ENCODE data around the gene CFAP74.
A peak's percentile ranks its signal among the peaks of the same experiment; 100 is the strongest.

CFAP74 gene

DNA sequence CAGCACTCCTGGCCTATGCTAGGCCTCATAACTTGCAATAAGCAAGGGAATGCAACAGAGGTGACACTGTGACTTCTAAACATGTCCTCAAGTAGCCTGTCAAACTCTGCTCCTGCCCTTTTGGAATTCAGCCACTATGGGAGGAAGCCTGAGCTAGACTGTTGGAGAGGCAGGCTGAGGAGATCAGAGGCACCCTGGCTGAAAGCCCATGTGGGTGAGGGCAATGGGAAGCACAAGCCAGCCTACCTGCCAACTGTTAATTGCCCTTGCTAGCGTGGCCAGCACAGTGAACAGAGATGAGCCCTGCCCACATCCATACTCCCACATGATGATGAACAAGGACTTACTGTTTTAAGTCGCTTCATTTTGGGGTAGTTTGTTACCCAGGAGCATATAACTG, 130.4 kb downstream of the CFAP74 start:
- CTCF ChIA-PET, result no interaction called here
- POLR2A ChIA-PET, result interaction anchor here (1.4 kb wide), 1 partner anchor 10 kb away, joined by 4 read pairs; no protein-coding TSS in a partner anchor

DNA sequence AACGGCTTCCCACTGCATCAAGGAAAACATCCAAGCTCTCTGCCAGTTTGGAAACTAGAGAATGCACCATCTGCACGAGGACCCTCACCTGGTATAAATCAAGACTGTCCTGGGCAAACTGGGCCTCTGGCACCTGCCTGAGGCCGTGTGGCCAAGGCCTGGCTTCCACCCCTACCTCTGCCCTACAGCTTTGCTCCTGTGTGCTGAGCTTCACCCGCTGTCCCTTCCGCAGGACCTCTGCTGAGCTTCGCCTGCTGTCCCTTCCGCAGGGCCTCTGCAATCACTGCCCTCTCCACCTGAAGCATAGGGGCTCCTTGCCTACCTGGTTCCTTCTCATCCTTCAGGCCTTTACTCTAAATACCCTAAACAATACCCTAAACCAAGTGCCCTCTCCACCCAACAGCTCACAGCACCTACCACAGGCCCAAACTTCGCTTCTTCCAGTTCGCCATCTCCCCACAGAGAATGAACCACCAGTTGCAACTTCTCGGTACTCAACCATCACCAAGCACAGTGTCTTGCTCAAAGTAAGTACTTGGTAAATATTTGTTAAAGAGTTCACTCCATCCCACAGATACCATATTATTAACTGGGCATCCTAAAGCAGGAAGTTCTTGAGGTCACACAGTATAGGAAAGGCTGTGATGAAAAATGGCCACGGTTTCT, 131.1 kb downstream of the CFAP74 start:
- peaks cover 10 to 46% of the 10 kb centered on the region in 2 experiments; a peak in 2 of 3 replicates for H3K36me3 ChIP-seq (ENCODE audit: control insufficient read depth in 2 of 2, insufficient read depth in 1 of 2, low read length in 2 of 2)
- no peaks in the 10 kb centered on the region; the same call in 1 of the 2 replicates for H3K4me1 ChIP-seq (ENCODE audit: control insufficient read depth, insufficient read depth, low read length)
- ChIA-PET CTCF (interaction anchor here (0.5 kb wide), 1 partner anchor 14 kb away, joined by 3 read pairs; no protein-coding TSS in a partner anchor), POLR2A (interaction anchor here (0.6 to 1.2 kb wide), 2 partner anchors 27 to 223 kb away, joined by 3 read pairs; no protein-coding TSS in a partner anchor)
- H3K4me3 ChIP-seq (ENCODE audit: low read depth, low read length), result no peak overlapping the region
- no peak overlapping the region; the same call in 1 of the 2 replicates for H3K27ac ChIP-seq (ENCODE audit: extremely low read depth, low read depth, low read length)
- TF ChIP-seq ZBTB20 (tag by site-specific recombination; IDR thresholded peaks at IDR 0.05), result no peak
- peak; percentile 66 for TF ChIP-seq SCRT2 (tag by site-specific recombination; IDR thresholded peaks at IDR 0.05)
- no peak for TF ChIP-seq ZNF214 (tag by site-specific recombination; IDR thresholded peaks at IDR 0.05; ENCODE audit: borderline replicate concordance)
- TF ChIP-seq ZFP41 (tag by site-specific recombination; IDR thresholded peaks at IDR 0.05; ENCODE audit: borderline replicate concordance), result no peak
- TF ChIP-seq, protein P1, sequence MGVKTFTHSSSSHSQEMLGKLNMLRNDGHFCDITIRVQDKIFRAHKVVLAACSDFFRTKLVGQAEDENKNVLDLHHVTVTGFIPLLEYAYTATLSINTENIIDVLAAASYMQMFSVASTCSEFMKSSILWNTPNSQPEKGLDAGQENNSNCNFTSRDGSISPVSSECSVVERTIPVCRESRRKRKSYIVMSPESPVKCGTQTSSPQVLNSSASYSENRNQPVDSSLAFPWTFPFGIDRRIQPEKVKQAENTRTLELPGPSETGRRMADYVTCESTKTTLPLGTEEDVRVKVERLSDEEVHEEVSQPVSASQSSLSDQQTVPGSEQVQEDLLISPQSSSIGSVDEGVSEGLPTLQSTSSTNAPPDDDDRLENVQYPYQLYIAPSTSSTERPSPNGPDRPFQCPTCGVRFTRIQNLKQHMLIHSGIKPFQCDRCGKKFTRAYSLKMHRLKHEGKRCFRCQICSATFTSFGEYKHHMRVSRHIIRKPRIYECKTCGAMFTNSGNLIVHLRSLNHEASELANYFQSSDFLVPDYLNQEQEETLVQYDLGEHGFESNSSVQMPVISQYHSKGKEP (tag by site-specific recombination; IDR thresholded peaks at IDR 0.05), result no peak
- no peaks in the 10 kb centered on the region for H3K9me3 ChIP-seq (ENCODE audit: control insufficient read depth, insufficient read depth, low read depth, low read length)

More for the DNA sequence above, 130.4 kb downstream of the CFAP74 start:
- Histone ChIP-seq H3K4me3 (ENCODE audit: low read depth, low read length) (no peak overlapping the region), H3K36me3 (ENCODE audit: control insufficient read depth in 2 of 2, insufficient read depth in 1 of 2, low read length in 2 of 2) (peaks cover 10 to 49% of the 10 kb centered on the region in 2 experiments; a peak in 2 of 3 replicates), H3K9me3 (ENCODE audit: control insufficient read depth, insufficient read depth, low read depth, low read length) (no peaks in the 10 kb centered on the region), H3K27ac (ENCODE audit: extremely low read depth, low read depth, low read length) (no peak overlapping the region), H3K4me1 (ENCODE audit: control insufficient read depth, insufficient read depth, low read length) (no peaks in the 10 kb centered on the region; the same call in 1 of the 2 replicates)
- TF ChIP-seq ZFHX2 (tag by site-specific recombination; conservative IDR thresholded peaks at IDR 0.05) (peak; percentile 76), EGR2 (tag by site-specific recombination; IDR thresholded peaks at IDR 0.05; ENCODE audit: low read depth) (peak; percentile 76)
- TF ChIP-seq, protein P2, sequence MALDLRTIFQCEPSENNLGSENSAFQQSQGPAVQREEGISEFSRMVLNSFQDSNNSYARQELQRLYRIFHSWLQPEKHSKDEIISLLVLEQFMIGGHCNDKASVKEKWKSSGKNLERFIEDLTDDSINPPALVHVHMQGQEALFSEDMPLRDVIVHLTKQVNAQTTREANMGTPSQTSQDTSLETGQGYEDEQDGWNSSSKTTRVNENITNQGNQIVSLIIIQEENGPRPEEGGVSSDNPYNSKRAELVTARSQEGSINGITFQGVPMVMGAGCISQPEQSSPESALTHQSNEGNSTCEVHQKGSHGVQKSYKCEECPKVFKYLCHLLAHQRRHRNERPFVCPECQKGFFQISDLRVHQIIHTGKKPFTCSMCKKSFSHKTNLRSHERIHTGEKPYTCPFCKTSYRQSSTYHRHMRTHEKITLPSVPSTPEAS (tag by site-specific recombination; IDR thresholded peaks at IDR 0.05), result no peak
